GM21619 (cell line): Measurements from ENCODE around the gene ATP5MC3.
A peak's percentile ranks its signal among the peaks of the same experiment; 100 is the strongest.
"Not testable (repeated sequence)": the region's sequence is repeated elsewhere in the genome, so short reads cannot be mapped to it uniquely, and the experiment has no call there.

ENCODE experiments used
- ATAC-seq: cut with Tn5 transposase; IDR thresholded peaks from one replicate; pipeline ENCODE4 v1.9.1; 2021; ENCODE audit not compliant: unreplicated experiment

Gene ATP5MC3

GRCh38 chr2:175181104-175181876 lies at the start of gene ATP5MC3:
Gene ATP5MC3 (minus strand): TSS chr2:175181710. CDS start chr2:175181393, 317 bp downstream.
- peak; percentile 91 for ATAC-seq

- ATAC-seq = not testable (repeated sequence)
These were observed 47.1 kb upstream of the ATP5MC3 start for GRCh38 chr2:175228601-175229000.

- ATAC-seq = no peak
These were observed 46.7 kb upstream of the ATP5MC3 start for GRCh38 chr2:175228179-175228578.

- no peak for ATAC-seq
These were observed 45.9 kb upstream of the ATP5MC3 start for GRCh38 chr2:175227393-175227792.

- no peak for ATAC-seq
These were observed 38.6 kb upstream of the ATP5MC3 start for GRCh38 chr2:175220075-175220474.

GRCh38 chr2:175218551-175218950 lies 37.0 kb upstream of the ATP5MC3 start:
- no peak for ATAC-seq

- no peak for ATAC-seq
These were observed 26.4 kb upstream of the ATP5MC3 start for GRCh38 chr2:175207741-175208438.

- ATAC-seq = no peak
These were observed 25.4 kb upstream of the ATP5MC3 start for GRCh38 chr2:175206866-175207265.

GRCh38 chr2:175205523-175205922 lies 24.0 kb upstream of the ATP5MC3 start:
- no peak for ATAC-seq

GRCh38 chr2:175203621-175204496 lies 22.3 kb upstream of the ATP5MC3 start:
- ATAC-seq = peak; percentile 76

GRCh38 chr2:175195012-175195411 lies 13.5 kb upstream of the ATP5MC3 start:
- ATAC-seq = no peak

- ATAC-seq = no peak
These were observed 7.3 kb upstream of the ATP5MC3 start for GRCh38 chr2:175188761-175189160.

- ATAC-seq = peak; percentile 69
These were observed 5.9 kb upstream of the ATP5MC3 start for GRCh38 chr2:175187378-175187777.

GRCh38 chr2:175183674-175184073 lies 2.2 kb upstream of the ATP5MC3 start:
- no peak for ATAC-seq

GRCh38 chr2:175181877-175182308 lies 383 bp upstream of the ATP5MC3 start:
- no peak for ATAC-seq

- peak; percentile 55 for ATAC-seq
These were observed 808 bp downstream of the ATP5MC3 start for GRCh38 chr2:175180701-175181103.

GRCh38 chr2:175176624-175177023 lies 4.9 kb downstream of the ATP5MC3 start:
- no peak for ATAC-seq

- no peak for ATAC-seq
These were observed 5.6 kb downstream of the ATP5MC3 start for GRCh38 chr2:175175896-175176295.

GRCh38 chr2:175175320-175175719 lies 6.2 kb downstream of the ATP5MC3 start:
- no peak for ATAC-seq

- ATAC-seq = no peak
These were observed 10.7 kb downstream of the ATP5MC3 start for GRCh38 chr2:175170659-175171304.

- no peak for ATAC-seq
These were observed 12.3 kb downstream of the ATP5MC3 start for GRCh38 chr2:175169191-175169590.
